CD4-positive, alpha-beta T cell treated with Interferon gamma for 1 hour (primary cell): Measurements from ENCODE around the gene GPX2.

Experiments used
- DNase-seq: peaks from one replicate; pipeline ENCODE4 v3.0.0-alpha.2; 2020

Gene GPX2

GRCh38 chr14:64958743-64959142 lies 16.2 kb upstream of the GPX2 start:
- DNase-seq: no peak

- no peak for DNase-seq
Observed at GRCh38 chr14:64958201-64958600, 15.7 kb upstream of the GPX2 start.

- no peak for DNase-seq
Observed at GRCh38 chr14:64956697-64957406, 14.3 kb upstream of the GPX2 start.

GRCh38 chr14:64955297-64955696 lies 12.8 kb upstream of the GPX2 start:
- DNase-seq: no peak

- no peak for DNase-seq
Observed at GRCh38 chr14:64954491-64955240, 12.1 kb upstream of the GPX2 start.

GRCh38 chr14:64953661-64954060 lies 11.1 kb upstream of the GPX2 start:
- DNase-seq: no peak

GRCh38 chr14:64953310-64953654 lies 10.7 kb upstream of the GPX2 start:
- DNase-seq: no peak

- DNase-seq: no peak
Observed at GRCh38 chr14:64952598-64953309, 10.2 kb upstream of the GPX2 start.

- no peak for DNase-seq
Observed at GRCh38 chr14:64951724-64952123, 9.2 kb upstream of the GPX2 start.

GRCh38 chr14:64951291-64951690 lies 8.7 kb upstream of the GPX2 start:
- DNase-seq: no peak

- no peak for DNase-seq
Observed at GRCh38 chr14:64950889-64951288, 8.3 kb upstream of the GPX2 start.

- no peak for DNase-seq
Observed at GRCh38 chr14:64948612-64949210, 6.2 kb upstream of the GPX2 start.

- no peak for DNase-seq
Observed at GRCh38 chr14:64947710-64948611, 5.4 kb upstream of the GPX2 start.

- DNase-seq: no peak
Observed at GRCh38 chr14:64946310-64947045, 3.9 kb upstream of the GPX2 start.

GRCh38 chr14:64945431-64946178 lies 3.1 kb upstream of the GPX2 start:
- DNase-seq: no peak

GRCh38 chr14:64944861-64945260 lies 2.3 kb upstream of the GPX2 start:
- no peak for DNase-seq

GRCh38 chr14:64944041-64944440 lies 1.5 kb upstream of the GPX2 start:
- DNase-seq: no peak

- DNase-seq: no peak
Observed at GRCh38 chr14:64943556-64943955, 1.0 kb upstream of the GPX2 start.

- no peak for DNase-seq
Observed at GRCh38 chr14:64940336-64940910, 2.1 kb downstream of the GPX2 start.

GRCh38 chr14:64939817-64940190 lies 2.7 kb downstream of the GPX2 start:
- no peak for DNase-seq
